AG09319 (cell line): ENCODE measurements around the gene APH1B.

Experiments
- DNase-seq: peaks from one replicate; pipeline ENCODE4 v3.0.0-alpha.2; 2010; ENCODE audit warnings: low read depth; ENCODE audit errors: extremely low read depth
- CTCF ChIP-seq: IDR thresholded peaks from 2 replicates; pipeline ENCODE4 v1.5.1; 2011; ENCODE audit warnings: low read depth, mild to moderate bottlenecking, inconsistent platforms, low read length, moderate library complexity

APH1B gene

GRCh38 chr15:63296195-63296594, 18.8 kb downstream of the APH1B start:
- no peak for TF ChIP-seq CTCF
- no peak for DNase-seq

- DNase-seq: no peak
Observed at GRCh38 chr15:63299943-63300575, 22.7 kb downstream of the APH1B start.

GRCh38 chr15:63301088-63301487, 23.7 kb downstream of the APH1B start:
- TF ChIP-seq CTCF: no peak
- no peak for DNase-seq

More at GRCh38 chr15:63299943-63300575, 22.7 kb downstream of the APH1B start:
- TF ChIP-seq CTCF: no peak

GRCh38 chr15:63305260-63305659, 27.9 kb downstream of the APH1B start:
- no peak for TF ChIP-seq CTCF
- DNase-seq: no peak

GRCh38 chr15:63306492-63307073, 29.2 kb downstream of the APH1B start:
- TF ChIP-seq CTCF: no peak
- no peak for DNase-seq

GRCh38 chr15:63308491-63308890, 31.1 kb downstream of the APH1B start:
- DNase-seq: no peak

More at GRCh38 chr15:63308491-63308890, 31.1 kb downstream of the APH1B start:
- TF ChIP-seq CTCF: no peak
